Measurements from ENCODE around the gene ITIH3. TPM values are rescaled to one million over a fixed set of nuclear protein-coding genes. Genes with fewer than 3 reads are reported as not detected.

The ITIH3 gene
- total and polyA plus RNA-seq, 2 of the 4 experiments (the other 2 are of a cell fraction) = 0.72 to 0.94 TPM

GRCh38 chr3:52756141-52756540, 38.5 kb upstream of the ITIH3 start:
- no TSS peak for BruUV-seq (replicated peaks)
- H3K9ac ChIP-seq (ENCODE audit: low read depth, low read length) = no peak overlapping the region
- TF ChIP-seq USF2 (IDR thresholded peaks at IDR 0.05; ENCODE audit: low read depth, low read length) (no peak), BHLHE40 (IDR thresholded peaks at IDR 0.05; ENCODE audit: low read depth, low read length) (no peak), RCOR1 (IDR thresholded peaks at IDR 0.05; ENCODE audit: insufficient replicate concordance, low read length) (no peak), FOS (IDR thresholded peaks at IDR 0.05; ENCODE audit: low read depth, low read length) (no peak), SMC3 (IDR thresholded peaks at IDR 0.05; ENCODE audit: low read depth, low read length) (no peak), RAD21 (IDR thresholded peaks at IDR 0.05; ENCODE audit: low read length) (no peak), ELK1 (IDR thresholded peaks at IDR 0.05; ENCODE audit: borderline replicate concordance, low read depth, low read length) (no peak), NFE2L2 (IDR thresholded peaks at IDR 0.05; ENCODE audit: low read depth, low read length) (no peak), MAZ (IDR thresholded peaks at IDR 0.05; ENCODE audit: borderline replicate concordance, low read depth, low read length) (no peak), CTCF (conservative IDR thresholded peaks at IDR 0.05; ENCODE audit: low read depth, low read length) (no peak), MAFK (IDR thresholded peaks at IDR 0.05; ENCODE audit: low read depth, low read length) (no peak), RFX5 (IDR thresholded peaks at IDR 0.05; ENCODE audit: low read depth, low read length) (no peak)
- no peaks in the 10 kb centered on the region for H3K9me1 ChIP-seq (ENCODE audit: insufficient read depth, low read length)
- peaks cover 0 to 3% of the 10 kb centered on the region in 2 experiments; a peak in 1 of 4 replicates for H3K79me1 ChIP-seq (ENCODE audit: low read depth in 1 of 2, low read length in 2 of 2)
- no peak overlapping the region for H2BK120ac ChIP-seq (ENCODE audit: low read depth, low read length)
- H3K14ac ChIP-seq (replicated peaks; ENCODE audit: low read depth, low read length) = no peak overlapping the region
- H2BK5ac ChIP-seq (ENCODE audit: low read depth, low read length, poor library complexity, severe bottlenecking) = no peak overlapping the region
- H3K4me2 ChIP-seq (ENCODE audit: low read depth, low read length) = no peak overlapping the region
- H2AK9ac ChIP-seq (replicated peaks; ENCODE audit: low read depth, low read length, poor library complexity) = no peak overlapping the region
- in situ Hi-C loops (cut with MboI; ENCODE audit: low sequenced_read_pairs) = no loop called here
- no peak for ATAC-seq (ENCODE audit: low read depth)
- H2AK5ac ChIP-seq (ENCODE audit: low read depth, low read length) = no peak overlapping the region
- H4K20me1 ChIP-seq (ENCODE audit: insufficient read depth, low read length) = no peaks in the 10 kb centered on the region
- no peak overlapping the region for H3K23ac ChIP-seq (ENCODE audit: low read depth, low read length)
- H3K9me3 ChIP-seq (ENCODE audit: control insufficient read depth, insufficient read depth, low read length) = no peaks in the 10 kb centered on the region
- H3K18ac ChIP-seq (ENCODE audit: low read depth, low read length) = no peak overlapping the region
- dilution Hi-C loops (cut with HindIII; ENCODE audit: low sequenced_read_pairs, unreplicated experiment) = no loop called here
- H3K27me3 ChIP-seq (ENCODE audit: control insufficient read depth, insufficient read depth, low read length) = no peaks in the 10 kb centered on the region
- WGBS, 2 experiments (ENCODE audit: extremely low coverage in 2 of 2, insufficient read length in 1 of 2) = no CpG with 5 or more reads among the region's 1 CpG
- no peak overlapping the region for H3K56ac ChIP-seq (ENCODE audit: extremely low read depth, insufficient read depth, low read length)
- H2BK20ac ChIP-seq (ENCODE audit: low read depth, low read length) = no peak overlapping the region
- no peak overlapping the region for H2AFZ ChIP-seq (replicated peaks; ENCODE audit: low read length, poor library complexity)
- H3K4ac ChIP-seq (ENCODE audit: low read depth, low read length) = no peak overlapping the region
- CTCF ChIA-PET = no interaction called here
- H3K4me3 ChIP-seq (ENCODE audit: insufficient read depth, low read depth, low read length) = no peak overlapping the region
- no peak overlapping the region for H3K27ac ChIP-seq (ENCODE audit: insufficient read depth, low read length)
- POLR2A ChIA-PET (ENCODE audit: unreplicated experiment) = no interaction called here
- H2BK15ac ChIP-seq (ENCODE audit: low read depth, low read length) = no peak overlapping the region
- intact Hi-C loops (cut with micrococcal nuclease) = loop anchor here (5.0 kb wide), 1 partner anchor 306 kb away; no protein-coding TSS in a partner anchor
- H4K8ac ChIP-seq (ENCODE audit: low read depth in 2 of 2, low read length in 2 of 2) = no peak overlapping the region
- peaks cover 10% of the 10 kb centered on the region for H3K36me3 ChIP-seq (ENCODE audit: control insufficient read depth, insufficient read depth, low read length)
- no peak overlapping the region for H4K91ac ChIP-seq (ENCODE audit: insufficient read depth, low read depth, low read length)
- H4K5ac ChIP-seq (ENCODE audit: low read depth, low read length) = no peak overlapping the region
- no peak for DNase-seq
- H3K4me1 ChIP-seq (ENCODE audit: control insufficient read depth, insufficient read depth, low read length) = peaks cover 7% of the 10 kb centered on the region

All from IMR-90 (cell line).